ENCODE data around the gene TMEM94. TPM values are rescaled to one million over a fixed set of nuclear protein-coding genes. Genes with fewer than 3 reads are reported as not detected.

TMEM94 gene
- total RNA-seq, 4 donors from 2014 or later = 128 to 708 (median 280) TPM

DNA sequence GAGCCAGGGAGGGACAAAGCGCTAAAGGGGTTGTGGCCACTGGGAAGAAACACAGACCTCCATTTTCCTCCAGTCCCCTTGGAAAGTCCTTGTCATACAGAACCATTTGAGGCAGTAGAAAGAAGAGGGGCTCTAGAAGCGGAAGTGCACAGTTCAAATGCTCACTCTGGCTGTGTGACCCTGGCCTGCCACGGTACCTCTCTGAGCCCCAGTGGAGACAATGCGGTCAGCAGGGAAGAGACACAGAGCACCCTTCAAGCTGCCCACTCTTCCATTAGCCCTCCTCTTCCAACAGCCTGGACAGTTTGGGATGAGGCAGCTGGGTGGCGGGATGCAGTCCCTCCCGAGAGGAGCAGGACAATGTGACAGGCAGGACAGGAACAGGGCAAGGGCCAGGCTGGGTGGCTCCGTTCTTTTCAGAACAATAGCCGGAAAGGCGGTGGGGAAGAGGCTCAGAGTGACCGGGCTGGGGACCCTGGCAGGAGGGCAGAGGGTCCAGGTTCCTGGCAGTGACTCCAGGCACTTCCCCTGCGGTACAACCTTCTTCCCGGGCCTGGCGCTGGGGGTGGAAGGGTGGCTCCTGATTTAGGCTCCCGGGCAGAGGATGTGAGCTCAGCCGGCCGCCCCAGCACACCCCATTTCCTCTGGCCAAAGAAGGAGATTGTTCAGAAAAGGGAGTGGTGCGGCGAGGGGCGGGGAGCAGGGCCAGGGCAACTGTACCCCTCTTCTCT, 53.3 kb downstream of the TMEM94 start:
- Histone ChIP-seq H3K27me3 (no peaks in the 10 kb centered on the region), H3K4me1 (peaks cover 23 to 42% (median 34%) of the 10 kb centered on the region in 4 donors), H3K27ac (peak overlapping the region; percentile 37 to 87 (median 46)), H3K36me3 (no peaks in the 10 kb centered on the region), H3K4me3 (no peak overlapping the region), H3K9me3 (no peaks in the 10 kb centered on the region)
- TF ChIP-seq POLR2AphosphoS5 (IDR thresholded peaks at IDR 0.05) (peak in 1 of 3 donors; percentile 36), EP300 (IDR thresholded peaks at IDR 0.05; ENCODE audit: low read depth) (no peak)
- in situ Hi-C loops (cut with MboI; ENCODE audit: low pct_ligation_motif_present in 1 of 4, low pct_unique_long_range_greater_than_20kb in 1 of 4, low sequenced_read_pairs in 3 of 4) = loop anchor here in 1 of 4 donors (10.0 kb wide), 1 partner anchor 85 kb away; no protein-coding TSS in a partner anchor
- DNase-seq = no peak
- intact Hi-C loops (cut with DNase I; ENCODE audit: low total_unique reads) = loop anchor here (5.0 kb wide), 1 partner anchor 82 kb away; no protein-coding TSS in a partner anchor
- whole genome bisulfite sequencing, 2 donors (ENCODE audit: low coverage in 1 of 2) = 88% methylated on average over 19 of the region's 19 CpGs; no CpG with 5 or more reads in 1 of the 2 donors

DNA sequence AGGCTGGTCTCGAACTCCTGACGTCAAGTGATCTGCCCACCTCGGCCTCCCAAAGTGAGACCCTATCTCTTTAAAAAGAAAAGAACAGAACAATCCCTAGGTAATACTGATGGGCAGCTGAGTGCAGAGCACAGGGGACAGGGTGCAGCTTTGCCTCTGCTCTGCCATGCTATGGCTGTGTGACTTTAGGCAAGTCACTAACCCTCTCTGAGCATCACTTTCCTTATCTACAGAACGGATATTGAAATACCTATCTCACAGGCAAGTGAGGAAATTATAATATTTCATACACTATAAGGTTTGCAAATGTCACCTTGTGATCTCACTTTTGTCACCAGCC, 54.8 kb downstream of the TMEM94 start:
- Histone ChIP-seq H3K27me3 (no peaks in the 10 kb centered on the region), H3K36me3 (no peaks in the 10 kb centered on the region), H3K27ac (peak overlapping the region; percentile 12 to 87 (median 42)), H3K4me3 (no peak overlapping the region), H3K4me1 (peaks cover 23 to 45% (median 36%) of the 10 kb centered on the region in 4 donors), H3K9me3 (no peaks in the 10 kb centered on the region)
- WGBS, 2 donors (ENCODE audit: low coverage in 1 of 2) = 93 to 95% methylated on average over 4 of the region's 4 CpGs
- no peak for DNase-seq
- in situ Hi-C loops (cut with MboI; ENCODE audit: low pct_ligation_motif_present in 1 of 4, low pct_unique_long_range_greater_than_20kb in 1 of 4, low sequenced_read_pairs in 3 of 4) (loop anchor here in 1 of 4 donors (10.0 kb wide), 1 partner anchor 86 kb away; no protein-coding TSS in a partner anchor), intact Hi-C loops (cut with DNase I; ENCODE audit: low total_unique reads) (loop anchor here (5.0 kb wide), 1 partner anchor 84 kb away; no protein-coding TSS in a partner anchor)
- TF ChIP-seq POLR2A (IDR thresholded peaks at IDR 0.05) (no peak), POLR2AphosphoS5 (IDR thresholded peaks at IDR 0.05) (no peak), EP300 (IDR thresholded peaks at IDR 0.05; ENCODE audit: low read depth) (no peak)
- TF ChIP-seq, protein P1, sequence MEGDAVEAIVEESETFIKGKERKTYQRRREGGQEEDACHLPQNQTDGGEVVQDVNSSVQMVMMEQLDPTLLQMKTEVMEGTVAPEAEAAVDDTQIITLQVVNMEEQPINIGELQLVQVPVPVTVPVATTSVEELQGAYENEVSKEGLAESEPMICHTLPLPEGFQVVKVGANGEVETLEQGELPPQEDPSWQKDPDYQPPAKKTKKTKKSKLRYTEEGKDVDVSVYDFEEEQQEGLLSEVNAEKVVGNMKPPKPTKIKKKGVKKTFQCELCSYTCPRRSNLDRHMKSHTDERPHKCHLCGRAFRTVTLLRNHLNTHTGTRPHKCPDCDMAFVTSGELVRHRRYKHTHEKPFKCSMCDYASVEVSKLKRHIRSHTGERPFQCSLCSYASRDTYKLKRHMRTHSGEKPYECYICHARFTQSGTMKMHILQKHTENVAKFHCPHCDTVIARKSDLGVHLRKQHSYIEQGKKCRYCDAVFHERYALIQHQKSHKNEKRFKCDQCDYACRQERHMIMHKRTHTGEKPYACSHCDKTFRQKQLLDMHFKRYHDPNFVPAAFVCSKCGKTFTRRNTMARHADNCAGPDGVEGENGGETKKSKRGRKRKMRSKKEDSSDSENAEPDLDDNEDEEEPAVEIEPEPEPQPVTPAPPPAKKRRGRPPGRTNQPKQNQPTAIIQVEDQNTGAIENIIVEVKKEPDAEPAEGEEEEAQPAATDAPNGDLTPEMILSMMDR (IDR thresholded peaks at IDR 0.05) = no peak

DNA sequence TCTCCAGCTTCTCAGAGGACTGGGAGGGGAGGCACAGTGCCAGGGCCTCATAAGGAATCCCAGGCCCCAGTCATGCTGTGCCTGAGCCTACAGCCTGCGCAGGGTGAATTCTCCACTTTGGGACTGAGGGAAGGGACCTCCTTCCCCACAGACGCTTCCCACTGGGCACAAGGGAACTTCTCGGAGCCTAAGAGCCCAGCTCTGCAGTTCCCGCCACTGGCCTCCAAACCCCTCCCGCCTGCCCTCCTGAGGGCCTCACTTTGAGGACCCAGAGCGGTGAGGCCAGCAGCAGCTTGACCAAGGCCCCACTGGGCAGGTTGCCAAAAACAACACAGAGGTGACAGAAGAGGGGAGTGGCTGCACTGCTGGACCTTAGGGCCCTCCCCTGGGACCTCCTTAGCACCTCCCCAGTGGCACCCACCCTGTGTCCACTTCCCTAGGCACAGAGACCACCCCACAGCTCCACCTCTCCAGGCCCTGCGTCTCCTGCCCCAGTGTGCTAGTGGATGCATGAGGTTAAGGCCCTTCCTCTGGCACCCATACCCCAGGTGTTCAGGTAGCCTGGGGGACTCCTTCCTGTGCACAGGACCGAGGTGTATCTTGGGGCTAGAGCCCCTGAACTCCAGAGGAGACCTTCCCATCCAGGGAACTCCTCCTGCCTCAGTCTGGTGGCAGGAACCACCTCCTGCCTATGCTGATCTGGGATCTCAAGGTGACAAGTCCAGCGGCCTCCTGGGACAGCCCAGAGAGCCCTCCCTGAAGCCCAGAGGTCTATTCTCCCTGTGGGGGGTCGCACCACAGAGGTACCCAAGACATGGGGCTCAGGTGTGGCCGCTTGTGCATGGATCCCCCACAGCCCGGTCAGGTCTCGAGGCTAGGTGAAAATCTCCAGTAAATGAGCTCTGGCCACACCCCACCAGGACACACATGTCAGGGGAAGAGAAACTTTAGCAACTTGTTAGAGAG, 55.5 kb downstream of the TMEM94 start:
- Histone ChIP-seq H3K36me3 (no peaks in the 10 kb centered on the region), H3K4me1 (peaks cover 23 to 47% (median 37%) of the 10 kb centered on the region in 4 donors)

More for the DNA sequence above, 55.5 kb downstream of the TMEM94 start:
- Histone ChIP-seq H3K9me3 (no peaks in the 10 kb centered on the region), H3K27me3 (no peaks in the 10 kb centered on the region), H3K27ac (peak overlapping the region; percentile 12 to 87 (median 42)), H3K4me3 (no peak overlapping the region)
- TF ChIP-seq POLR2A (IDR thresholded peaks at IDR 0.05) (no peak), POLR2AphosphoS5 (IDR thresholded peaks at IDR 0.05) (no peak), EP300 (IDR thresholded peaks at IDR 0.05; ENCODE audit: low read depth) (no peak)
- TF ChIP-seq, protein P1 (IDR thresholded peaks at IDR 0.05) = no peak
- 60 to 75% methylated on average over 1 to 12 of the region's 13 CpGs for WGBS, 2 donors (ENCODE audit: low coverage in 1 of 2)
- DNase-seq = no peak
- in situ Hi-C loops (cut with MboI; ENCODE audit: low pct_ligation_motif_present in 1 of 4, low pct_unique_long_range_greater_than_20kb in 1 of 4, low sequenced_read_pairs in 3 of 4) (loop anchor here in 1 of 4 donors (10.0 kb wide), 1 partner anchor 87 kb away; no protein-coding TSS in a partner anchor), intact Hi-C loops (cut with DNase I; ENCODE audit: low total_unique reads) (loop anchor here (5.0 kb wide), 1 partner anchor 85 kb away; no protein-coding TSS in a partner anchor)
